GM18517 (cell line): ENCODE results near the gene SLC38A6.

Source experiments
- ATAC-seq: cut with Tn5 transposase; IDR thresholded peaks from one replicate; pipeline ENCODE4 v1.9.1; 2021; ENCODE audit warnings: mild to moderate bottlenecking, moderate library complexity; ENCODE audit not compliant: unreplicated experiment

Gene SLC38A6

GRCh38 chr14:61101803-61102548 lies 120.9 kb downstream of the SLC38A6 start:
- no peak for ATAC-seq
